AG09309 (cell line): ENCODE data around the gene LOC101059915.
"Not testable (repeated sequence)": the region's sequence is repeated elsewhere in the genome, so short reads cannot be mapped to it uniquely, and the experiment has no call there.

ENCODE experiments used
- DNase-seq: peaks from one replicate; pipeline ENCODE4 v3.0.0-alpha.2; 2010; ENCODE audit warnings: low read depth
- H3K4me3 ChIP-seq: 2 replicates; pipeline ENCODE4 v1.5.1; 2011; ENCODE audit warnings: mild to moderate bottlenecking, low read depth, low read length, moderate library complexity; ENCODE audit not compliant: control insufficient read depth
- CTCF ChIP-seq: IDR thresholded peaks from 2 replicates; pipeline ENCODE4 v1.5.1; 2011; ENCODE audit warnings: mild to moderate bottlenecking, low read depth, low read length, inconsistent platforms; ENCODE audit not compliant: insufficient read depth, control insufficient read depth; ENCODE audit errors: missing control alignments

Gene LOC101059915

GRCh38 chrX:71665747-71666146 is 1.6 kb upstream of the LOC101059915 start:
- DNase-seq = no peak
- H3K4me3 ChIP-seq = no peak overlapping the region
- no peak for TF ChIP-seq CTCF

GRCh38 chrX:71666240-71667223 is 814 bp upstream of the LOC101059915 start:
- TF ChIP-seq CTCF = no peak
- no peak overlapping the region for H3K4me3 ChIP-seq
- DNase-seq = no peak

GRCh38 chrX:71668248-71668595 is 876 bp downstream of the LOC101059915 start:
- no peak for TF ChIP-seq CTCF
- H3K4me3 ChIP-seq = no peak overlapping the region
- DNase-seq = no peak

GRCh38 chrX:71669492-71669891 is 2.1 kb downstream of the LOC101059915 start:
- H3K4me3 ChIP-seq = no peak overlapping the region
- DNase-seq = no peak
- no peak for TF ChIP-seq CTCF

- not testable (repeated sequence) for DNase-seq, H3K4me3 ChIP-seq
- peak; percentile 34 for TF ChIP-seq CTCF
Measured at GRCh38 chrX:71669947-71670346, 2.6 kb downstream of the LOC101059915 start.

- no peak for TF ChIP-seq CTCF
- DNase-seq = no peak
- no peak overlapping the region for H3K4me3 ChIP-seq
Measured at GRCh38 chrX:71671043-71671780, 3.9 kb downstream of the LOC101059915 start.
